Endothelial cell of umbilical vein (primary cell): ENCODE data around the gene FAT2. TPM values are rescaled to one million over a fixed set of nuclear protein-coding genes. Genes with fewer than 3 reads are reported as not detected.

Experiments
- BruUV-seq: library from RNA; stranded (reverse); fragments of 400-500 nt; replicated peaks from 2 replicates; lab custom pipeline; 2021; lab: Mats Ljungman, UMichigan
- CTCF ChIA-PET: fragments of 300-600, 350-600 bp; sonication (Branson Sonifier 250); formaldehyde crosslinking; loops from one replicate; lab custom pipeline; 2021; ENCODE audit warnings: antibody characterized with exemption, inconsistent platforms; lab: Charles Lee
- POLR2A ChIA-PET: fragments of 300-600, 350-600 bp; sonication (Branson Sonifier 250); formaldehyde crosslinking; loops from one replicate; lab custom pipeline; 2021; ENCODE audit warnings: antibody characterized with exemption, inconsistent platforms; lab: Charles Lee
- DNase-seq: peaks from one replicate; pipeline ENCODE4 v3.0.0-alpha.2; 2011; ENCODE audit warnings: low read depth, low spot score
- FAIRE-seq: peaks from 2 replicates; lab custom pipeline; 2011; peaks lifted over from hg19 to GRCh38; lab: Jason Lieb, UNC
- H2AFZ ChIP-seq: 2 replicates; pipeline ENCODE4 v1.6.0; 2012; ENCODE audit warnings: low read depth, low read length, control low read depth, inconsistent platforms
- H3K27ac ChIP-seq: 2 replicates; pipeline ENCODE4 v1.5.1; 2011; ENCODE audit warnings: low read depth, mild to moderate bottlenecking, control low read depth, low read length, moderate library complexity; ENCODE audit not compliant: insufficient read depth
- H3K27me3 ChIP-seq, 2 experiments: 2 replicates each; pipeline versions ENCODE4 v1.6.0 to v1.6.1; 2011; ENCODE audit warnings: low read length in 2 of 2, mixed read lengths in 1 of 2; ENCODE audit not compliant: control insufficient read depth in 2 of 2, insufficient read depth in 2 of 2
- H3K36me3 ChIP-seq, 2 experiments: 2 replicates in 1 of 2; 3 replicates in 1 of 2; pipeline ENCODE4 v1.5.1; 2011; ENCODE audit warnings: low read length in 2 of 2, mild to moderate bottlenecking in 1 of 2, moderate library complexity in 1 of 2; ENCODE audit not compliant: control insufficient read depth in 2 of 2, insufficient read depth in 2 of 2; ENCODE audit errors: extremely low read depth in 1 of 2
- H3K4me1 ChIP-seq: 3 replicates; pipeline ENCODE4 v1.5.1; 2011; ENCODE audit warnings: mild to moderate bottlenecking, low read length; ENCODE audit not compliant: control insufficient read depth, insufficient read depth; ENCODE audit errors: extremely low read depth
- H3K4me2 ChIP-seq: 2 replicates; pipeline ENCODE4 v1.6.1; 2011; ENCODE audit warnings: low read length, control low read depth, mixed read lengths; ENCODE audit not compliant: insufficient read depth
- H3K4me3 ChIP-seq, 3 experiments: fragments of 200-600 bp in 1 of 3; sonication (generic), shearing (Covaris generic) in 1 of 3; replicated peaks in 1 of 3; 2 replicates each; pipeline ENCODE4 v1.5.1; 2011 to 2016; ENCODE audit warnings: control low read depth in 3 of 3, low read length in 3 of 3, mild to moderate bottlenecking in 2 of 3, inconsistent platforms in 1 of 3, low read depth in 1 of 3, moderate library complexity in 1 of 3; ENCODE audit not compliant: insufficient read depth in 1 of 3
- H3K79me2 ChIP-seq: 2 replicates; pipeline ENCODE4 v1.6.0; 2012; ENCODE audit warnings: low read length, inconsistent platforms; ENCODE audit not compliant: control insufficient read depth, insufficient read depth
- H3K9ac ChIP-seq: replicated peaks from 2 replicates; pipeline ENCODE3; 2011; ENCODE audit warnings: low read length, control low read depth; ENCODE audit not compliant: insufficient read depth; ENCODE audit errors: extremely low read depth
- H3K9me1 ChIP-seq: replicated peaks from 3 replicates; pipeline ENCODE4 v1.6.0; 2011; ENCODE audit warnings: mild to moderate bottlenecking, low read length; ENCODE audit not compliant: control insufficient read depth, insufficient read depth; ENCODE audit errors: extremely low read depth
- H3K9me3 ChIP-seq: replicated peaks from 2 replicates; pipeline ENCODE4 v1.5.1; 2012; ENCODE audit warnings: low read length, inconsistent platforms; ENCODE audit not compliant: control insufficient read depth, insufficient read depth
- H4K20me1 ChIP-seq: replicated peaks from 2 replicates; pipeline ENCODE3; 2011; ENCODE audit warnings: mild to moderate bottlenecking, low read length; ENCODE audit not compliant: control insufficient read depth, insufficient read depth; ENCODE audit errors: extremely low read depth
- EZH2 ChIP-seq: IDR thresholded peaks from 2 replicates; pipeline ENCODE4 v1.6.1; 2012; ENCODE audit warnings: borderline replicate concordance, low read depth, mild to moderate bottlenecking, moderate library complexity, low read length, inconsistent platforms; ENCODE audit not compliant: severe bottlenecking
- FOS ChIP-seq: IDR thresholded peaks from 2 replicates; pipeline ENCODE4 v1.6.1; 2011; ENCODE audit warnings: mild to moderate bottlenecking, low read length, moderate library complexity, borderline replicate concordance; ENCODE audit not compliant: insufficient read depth
- GATA2 ChIP-seq: IDR thresholded peaks from 2 replicates; pipeline ENCODE4 v1.7.0; 2011; ENCODE audit warnings: low read depth, mild to moderate bottlenecking, moderate library complexity, mixed read lengths, low read length; ENCODE audit not compliant: insufficient read length, insufficient read depth
- JUN ChIP-seq: IDR thresholded peaks from 2 replicates; pipeline ENCODE4 v1.6.1; 2011; ENCODE audit warnings: borderline replicate concordance, low read depth; ENCODE audit not compliant: insufficient read length, insufficient read depth
- MAX ChIP-seq: IDR thresholded peaks from 2 replicates; pipeline ENCODE4 v1.6.1; 2011; ENCODE audit not compliant: insufficient read depth, insufficient read length
- MYC ChIP-seq: IDR thresholded peaks from one replicate; pipeline ENCODE4 v1.6.1; 2011; ENCODE audit warnings: mild to moderate bottlenecking, low read depth, low read length
- POLR2A ChIP-seq: IDR thresholded peaks from 2 replicates; pipeline ENCODE4 v1.6.1; 2012; ENCODE audit warnings: low read depth, mild to moderate bottlenecking, control low read depth, low read length
- dilution Hi-C: fragments of 300-500 bp; cut with MboI; formaldehyde crosslinking; loops from one replicate; pipeline ENCODE4 v1.15.0; 2019; ENCODE audit warnings: low sequenced_read_pairs; ENCODE audit not compliant: extremely low pct_ligation_motif_present
- intact Hi-C: fragments of 100-400 bp; cut with micrococcal nuclease; formaldehyde crosslinking; loops from one replicate; pipeline ENCODE4 v1.10.0; 2022
- polyA plus RNA-seq, 4 experiments: library from polyadenylated mRNA; depleted of rRNA in 3 of 4; stranded (reverse) in 3 of 4; unstranded in 1 of 4; fragments of >200 nt; gene quantifications; 2 replicates each; pipeline versions ENCODE4 v1.2.1 to v1.2.3, GENCODE V29; 2011 to 2012; ENCODE audit warnings: missing spikeins in 1 of 4
- total RNA-seq: library from RNA; stranded (reverse); gene quantifications from 2 replicates; pipeline ENCODE4 v1.2.3, GENCODE V29; 2021
- TF ChIP-seq, protein P1 (sequence below), 2 donors: IDR thresholded peaks; 1 replicate in 1 of 2; 2 replicates in 1 of 2; pipeline ENCODE4 v1.5.1; 2011; ENCODE audit warnings: low read length in 2 of 2, mild to moderate bottlenecking in 2 of 2, moderate library complexity in 2 of 2, control low read depth in 1 of 2, inconsistent platforms in 1 of 2, low read depth in 1 of 2; ENCODE audit not compliant: insufficient read depth in 1 of 2; ENCODE audit errors: extremely low read depth in 1 of 2

FAT2 gene
- total and polyA plus RNA-seq, 2 donors (not counting 3 experiments of a cell fraction or from before 2014, with no cell fraction given): not detected

DNA sequence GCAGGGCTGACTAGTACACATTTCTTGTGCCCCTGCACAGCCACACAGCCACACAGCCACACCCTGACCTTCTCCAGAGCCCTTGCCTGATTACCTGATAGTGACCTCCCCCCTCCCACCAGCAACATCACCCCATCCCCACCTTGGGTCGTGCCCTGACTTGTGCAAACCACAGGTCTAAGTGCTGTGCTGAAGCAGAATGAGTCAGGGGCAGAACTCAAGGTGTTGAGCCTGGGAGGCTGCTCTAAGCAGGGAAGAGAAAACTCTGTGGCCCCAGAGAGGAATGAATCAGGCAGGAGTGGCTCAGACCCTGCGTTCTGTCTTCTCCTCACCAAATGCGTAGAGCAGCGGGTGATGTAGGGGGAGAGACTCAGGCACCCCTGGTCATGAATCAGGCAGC is 24.3 kb upstream of the FAT2 start:
- ChIA-PET CTCF (no interaction called here), POLR2A (no interaction called here)
- no peak for DNase-seq
- Histone ChIP-seq H3K4me2 (no peak overlapping the region), H3K27me3 (no peaks in the 10 kb centered on the region), H3K9me1 (no peaks in the 10 kb centered on the region), H3K9ac (no peak overlapping the region), H3K9me3 (no peaks in the 10 kb centered on the region), H4K20me1 (no peaks in the 10 kb centered on the region), H3K27ac (no peak overlapping the region), H3K79me2 (no peaks in the 10 kb centered on the region), H3K36me3 (no peaks in the 10 kb centered on the region), H2AFZ (no peak overlapping the region), H3K4me1 (no peaks in the 10 kb centered on the region), H3K4me3 (no peak overlapping the region)
- FAIRE-seq: no peak
- intact Hi-C loops (no loop called here), dilution Hi-C loops (no loop called here)
- TF ChIP-seq MYC (no peak), EZH2 (no peak), JUN (no peak), GATA2 (no peak), POLR2A (no peak), MAX (no peak), FOS (no peak)
- TF ChIP-seq, protein P1, sequence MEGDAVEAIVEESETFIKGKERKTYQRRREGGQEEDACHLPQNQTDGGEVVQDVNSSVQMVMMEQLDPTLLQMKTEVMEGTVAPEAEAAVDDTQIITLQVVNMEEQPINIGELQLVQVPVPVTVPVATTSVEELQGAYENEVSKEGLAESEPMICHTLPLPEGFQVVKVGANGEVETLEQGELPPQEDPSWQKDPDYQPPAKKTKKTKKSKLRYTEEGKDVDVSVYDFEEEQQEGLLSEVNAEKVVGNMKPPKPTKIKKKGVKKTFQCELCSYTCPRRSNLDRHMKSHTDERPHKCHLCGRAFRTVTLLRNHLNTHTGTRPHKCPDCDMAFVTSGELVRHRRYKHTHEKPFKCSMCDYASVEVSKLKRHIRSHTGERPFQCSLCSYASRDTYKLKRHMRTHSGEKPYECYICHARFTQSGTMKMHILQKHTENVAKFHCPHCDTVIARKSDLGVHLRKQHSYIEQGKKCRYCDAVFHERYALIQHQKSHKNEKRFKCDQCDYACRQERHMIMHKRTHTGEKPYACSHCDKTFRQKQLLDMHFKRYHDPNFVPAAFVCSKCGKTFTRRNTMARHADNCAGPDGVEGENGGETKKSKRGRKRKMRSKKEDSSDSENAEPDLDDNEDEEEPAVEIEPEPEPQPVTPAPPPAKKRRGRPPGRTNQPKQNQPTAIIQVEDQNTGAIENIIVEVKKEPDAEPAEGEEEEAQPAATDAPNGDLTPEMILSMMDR (IDR thresholded peaks at IDR 0.05; ENCODE audit: extremely low read depth in 1 of 2, insufficient read depth in 1 of 2, low read depth in 1 of 2, low read length in 2 of 2): no peak
- no TSS peak for BruUV-seq
